Non-pigmented ciliary epithelial cell (primary cell): ENCODE measurements around the gene UQCC5.
"Not testable (repeated sequence)": the region's sequence is repeated elsewhere in the genome, so short reads cannot be mapped to it uniquely, and the experiment has no call there.

Experiments used
- DNase-seq: peaks from one replicate; pipeline ENCODE4 v3.0.0-alpha.2; 2010; ENCODE audit warnings: low read depth

Gene UQCC5

GRCh38 chr3:52523386-52524257 lies 12.8 kb upstream of the UQCC5 start:
- DNase-seq, result no peak

DNA sequence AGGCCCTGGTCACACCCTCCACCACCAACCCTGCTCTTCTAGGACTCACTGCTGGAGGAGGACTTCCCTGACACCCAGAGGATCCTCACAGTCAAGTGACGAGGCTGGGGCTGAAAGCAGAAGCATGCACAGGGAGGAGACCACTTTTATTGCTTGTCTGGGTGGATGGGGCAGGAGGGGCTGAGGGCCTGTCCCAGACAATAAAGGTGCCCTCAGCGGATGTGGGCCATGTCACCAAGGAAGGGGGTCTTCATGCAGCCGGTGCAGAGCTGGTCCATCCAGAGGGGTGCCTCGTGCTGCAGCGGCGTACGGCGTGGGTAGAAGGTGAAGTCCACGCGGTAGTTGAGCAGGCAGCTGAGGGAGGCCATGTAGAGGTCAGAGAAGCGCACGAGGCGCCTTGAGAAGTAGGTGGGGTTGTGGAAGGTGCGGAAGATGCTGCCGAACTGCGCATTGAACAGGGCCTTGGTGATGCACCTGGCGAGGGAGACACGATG lies 12.1 kb upstream of the UQCC5 start:
- no peak for DNase-seq

DNA sequence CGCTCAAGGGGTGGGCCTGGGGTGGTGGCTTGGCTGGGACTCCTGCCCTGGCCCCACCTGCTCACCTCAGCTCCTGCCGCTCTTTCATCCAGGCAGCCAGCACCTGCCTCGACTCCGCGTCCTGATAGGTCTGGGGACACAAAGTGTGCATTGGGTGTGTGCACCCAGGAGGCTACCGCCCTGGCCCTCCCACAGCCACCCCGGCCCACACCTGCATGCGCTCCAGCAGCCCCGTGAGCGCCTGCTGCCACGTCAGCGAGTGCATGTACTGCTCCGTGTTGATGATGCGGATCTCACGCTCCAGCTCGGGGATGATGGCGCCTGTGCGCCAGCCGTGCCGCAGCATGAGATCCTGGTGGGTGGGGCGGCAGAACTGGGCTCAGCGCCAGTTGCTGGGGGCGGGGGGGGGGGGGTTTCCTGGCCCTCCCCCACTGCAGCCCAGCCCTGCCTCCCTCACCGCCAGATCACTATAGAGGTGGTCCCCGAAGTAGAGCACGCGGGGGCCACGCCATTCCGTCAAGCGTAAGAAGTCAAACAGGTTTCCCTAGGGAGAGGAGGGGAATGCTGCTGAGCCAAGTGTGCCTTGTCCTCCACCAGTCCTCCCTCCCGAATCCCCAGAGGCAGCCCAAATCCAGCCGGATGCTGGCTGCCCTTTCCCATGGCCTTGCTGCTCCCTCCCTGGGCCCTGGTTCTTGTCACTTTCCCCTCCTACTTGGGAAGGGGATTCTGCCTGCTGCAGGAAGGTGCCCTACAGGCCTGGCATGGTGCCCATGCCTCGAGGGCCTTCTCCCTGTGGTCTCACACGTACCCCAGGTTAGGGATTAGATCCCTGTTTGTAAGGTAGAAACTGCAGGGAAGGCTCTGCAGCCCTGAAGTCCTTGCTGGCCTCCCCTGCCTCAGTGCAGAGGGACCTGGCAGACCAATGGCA lies 11.4 kb upstream of the UQCC5 start:
- DNase-seq, result no peak

- no peak for DNase-seq
These were observed 10.5 kb upstream of the UQCC5 start for GRCh38 chr3:52525680-52526561.

DNA sequence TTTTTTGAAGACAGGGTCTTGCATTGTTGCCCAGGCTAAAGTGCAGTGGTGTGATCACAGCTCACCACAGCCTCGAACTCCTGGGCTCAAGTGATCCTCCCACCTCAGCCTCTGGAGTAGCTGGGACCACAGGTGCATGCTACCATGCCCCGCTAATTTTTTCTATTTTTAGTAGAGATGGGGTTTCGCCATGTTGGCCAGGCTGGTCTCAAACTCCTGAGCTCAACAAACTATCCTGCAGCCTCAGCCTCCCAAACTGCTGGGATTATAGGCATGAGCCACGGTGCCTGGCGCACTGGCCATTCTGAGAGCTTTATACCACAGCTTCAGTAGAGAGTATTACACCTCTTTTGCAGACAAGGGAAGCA lies 9.8 kb upstream of the UQCC5 start:
- not testable (repeated sequence) for DNase-seq

DNA sequence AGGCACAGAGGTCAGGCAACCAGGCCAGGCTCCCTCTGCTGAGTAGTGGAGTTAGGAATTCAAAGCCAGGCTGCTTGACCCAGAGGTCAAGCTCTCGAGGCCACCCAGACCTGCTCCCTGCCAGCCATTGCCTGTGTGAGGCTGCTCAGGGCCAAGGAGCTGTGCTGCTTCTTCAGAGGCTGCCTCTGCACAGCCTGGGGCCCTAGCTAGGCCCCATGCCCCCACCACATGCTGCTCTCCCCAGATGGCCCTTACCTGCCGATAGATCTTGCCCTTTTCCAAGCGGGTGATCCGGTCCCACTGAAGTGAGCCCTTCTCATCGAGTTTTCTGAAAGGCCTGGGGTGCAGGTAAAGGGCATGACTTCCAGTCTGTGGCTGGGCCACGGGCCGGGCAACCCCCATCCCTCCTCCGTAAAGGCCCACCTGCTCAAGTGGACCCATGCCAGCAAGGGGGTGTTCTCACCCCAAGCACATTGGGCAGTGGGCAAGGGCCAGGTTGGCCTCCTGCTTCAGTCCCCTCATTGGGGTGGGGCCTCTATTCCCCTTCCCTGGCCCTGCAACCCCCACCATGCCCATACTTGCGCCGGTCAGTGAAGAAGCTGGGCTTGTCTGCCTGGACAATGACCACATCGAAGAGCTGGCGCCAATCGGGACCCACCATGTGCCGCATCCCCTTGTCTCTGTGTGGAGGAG lies 9.2 kb upstream of the UQCC5 start:
- no peak for DNase-seq

- DNase-seq, result no peak
These were observed 8.4 kb upstream of the UQCC5 start for GRCh38 chr3:52527732-52528585.

GRCh38 chr3:52528586-52529375 lies 7.6 kb upstream of the UQCC5 start:
- DNase-seq, result no peak

DNA sequence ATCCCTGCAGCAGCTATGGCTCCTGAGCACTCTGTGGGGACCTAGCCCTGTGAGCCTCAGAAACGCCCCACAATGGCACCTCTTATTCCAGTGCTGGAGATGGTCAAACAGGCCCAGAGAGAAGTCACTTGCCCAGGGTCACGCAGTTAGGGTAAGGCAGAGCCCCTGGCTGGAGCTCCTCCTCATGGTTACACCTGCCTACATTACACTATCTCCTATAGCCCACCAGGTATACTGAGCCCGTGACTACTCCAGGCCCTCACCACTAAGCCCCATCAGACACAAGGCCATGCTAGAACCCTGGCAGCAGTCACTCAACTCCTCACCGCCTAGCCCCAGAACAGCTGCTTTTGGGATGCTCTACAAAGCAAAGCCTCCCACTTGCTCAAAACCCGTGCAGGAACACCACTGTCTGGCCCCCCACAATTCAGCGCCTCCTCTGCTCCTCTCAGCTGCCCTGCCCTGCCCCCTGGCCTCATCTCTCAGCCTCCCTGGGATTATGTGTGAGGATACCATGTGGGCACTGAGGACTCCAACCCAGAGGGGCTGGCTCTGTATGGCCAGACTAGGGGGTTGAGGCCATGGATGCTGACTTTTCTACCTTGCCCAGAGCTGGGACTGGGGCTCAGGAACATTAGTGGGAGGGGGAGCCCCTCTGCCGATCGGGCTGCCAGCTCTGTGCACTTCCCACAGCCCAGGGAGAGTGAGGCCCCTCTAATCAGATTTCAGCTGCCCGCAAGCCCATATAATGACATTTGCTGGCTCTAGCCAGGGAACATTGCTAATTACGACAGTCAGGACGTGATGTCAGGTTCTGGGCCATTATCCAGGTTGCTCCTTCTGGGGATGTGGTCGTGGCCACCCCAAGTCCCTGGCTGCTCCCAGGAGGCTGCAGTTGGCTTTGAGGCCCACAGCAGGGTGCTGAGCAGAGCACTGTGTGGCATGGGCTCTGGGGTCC lies 6.8 kb upstream of the UQCC5 start:
- no peak for DNase-seq

GRCh38 chr3:52530918-52531826 lies 5.2 kb upstream of the UQCC5 start:
- no peak for DNase-seq

DNA sequence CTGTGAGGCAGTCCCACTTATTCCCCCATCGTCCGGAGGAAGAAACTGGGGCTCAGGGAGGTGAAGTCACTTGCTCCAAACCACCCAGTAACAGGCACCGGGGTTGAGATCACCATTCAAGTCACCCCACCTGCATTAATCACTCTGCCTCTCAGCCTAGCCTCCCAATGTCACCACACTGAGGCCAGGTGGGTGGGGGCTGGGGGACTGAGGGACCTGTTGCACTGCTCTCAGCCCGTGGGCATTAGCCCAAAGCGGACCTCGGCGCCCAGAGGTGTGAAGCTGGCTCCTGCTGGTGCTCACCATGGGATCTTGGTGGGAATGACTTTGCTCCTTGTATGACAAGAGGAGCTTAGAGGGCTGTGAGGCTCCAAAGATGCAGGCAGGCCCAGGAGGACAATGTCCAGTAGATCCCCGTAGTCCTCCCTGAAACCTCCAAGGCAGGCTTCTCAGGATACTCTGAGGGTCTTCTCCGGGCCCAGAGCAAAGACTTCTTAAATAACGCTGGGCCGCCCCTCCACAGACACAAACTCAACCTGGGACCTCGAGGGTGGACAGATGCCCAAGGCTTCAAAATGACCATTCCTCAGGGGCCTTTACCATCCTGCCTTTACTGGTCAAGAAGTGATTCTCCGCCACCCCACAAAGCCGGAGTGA lies 4.4 kb upstream of the UQCC5 start:
- no peak for DNase-seq

DNA sequence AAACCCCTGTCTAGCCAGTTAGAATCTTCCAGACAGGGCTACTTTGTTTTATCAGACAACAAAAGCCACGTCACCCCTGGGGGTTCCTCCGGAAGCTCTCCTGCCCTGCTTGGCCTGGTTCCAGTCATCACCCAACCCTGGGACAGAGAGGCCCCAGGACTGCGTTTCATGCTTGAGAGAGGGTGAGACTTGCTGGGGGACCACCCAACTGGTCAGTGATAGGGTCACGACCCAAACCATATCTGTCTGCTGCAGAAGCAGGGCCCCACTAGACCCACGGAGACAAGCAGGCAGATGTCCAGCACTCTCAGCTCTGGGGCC lies 3.9 kb upstream of the UQCC5 start:
- DNase-seq, result peak; percentile 36

DNA sequence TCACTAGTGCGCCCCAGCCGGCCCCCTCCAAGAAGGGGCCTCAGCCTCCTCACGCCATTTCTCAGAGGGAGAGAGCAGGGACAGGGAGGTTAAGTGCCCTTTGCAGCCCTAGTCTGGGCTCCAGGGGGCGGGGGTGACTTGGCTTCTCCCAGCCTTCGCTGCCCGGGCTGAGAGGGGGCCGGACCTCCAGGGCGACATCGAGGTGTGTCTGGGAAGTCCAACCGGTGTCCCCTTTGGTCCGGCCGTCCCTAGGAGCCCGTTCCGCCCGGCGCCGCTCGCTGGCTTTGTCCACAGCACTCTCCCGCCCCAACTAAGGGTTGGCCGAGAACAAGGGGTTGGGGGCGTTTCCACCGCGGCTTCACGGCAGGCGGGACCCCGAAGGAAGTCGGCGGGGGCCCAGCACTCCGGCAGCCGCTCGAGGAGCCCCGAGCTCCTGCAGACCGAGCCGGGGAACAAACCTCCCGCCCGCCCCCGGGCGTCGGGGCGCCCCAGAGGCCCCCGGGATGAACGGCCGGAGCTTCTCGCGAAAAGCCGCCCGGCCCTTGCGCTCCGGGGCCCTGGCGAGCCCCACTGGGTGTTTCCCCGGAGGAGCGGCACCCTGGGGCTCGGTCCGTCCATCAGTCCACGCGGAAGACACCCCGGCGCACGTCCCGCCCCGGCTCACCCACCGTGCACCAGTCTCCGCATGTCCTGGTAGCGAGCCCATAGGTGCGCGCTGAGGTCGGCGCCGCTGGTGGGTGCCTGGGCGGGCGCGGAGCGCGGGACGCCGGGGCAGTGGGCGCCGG lies 3.4 kb upstream of the UQCC5 start:
- DNase-seq, result no peak

- DNase-seq, result no peak
These were observed 2.7 kb upstream of the UQCC5 start, which contains the start of gene NT5DC2 for GRCh38 chr3:52533623-52534280. Gene NT5DC2 (minus strand): TSS chr3:52533857. CDS start chr3:52533737, 120 bp downstream.
